MCF 10A (cell line): ENCODE measurements around the gene APOL1. TPM values are rescaled to one million over a fixed set of nuclear protein-coding genes. Genes with fewer than 3 reads are reported as not detected.
"Not testable (repeated sequence)": the region's sequence is repeated elsewhere in the genome, so short reads cannot be mapped to it uniquely, and the experiment has no call there.

Experiments
- BruUV-seq: library from RNA; stranded (reverse); fragments of 400-500 nt; replicated peaks from 2 replicates; lab custom pipeline; 2021; lab: Mats Ljungman, UMichigan
- CTCF ChIA-PET: fragments of 300-600 bp; sonication (Branson Sonifier 250); formaldehyde crosslinking; extraction: SDS; loops from one replicate; lab custom pipeline; 2021; ENCODE audit warnings: antibody characterized with exemption, inconsistent platforms; lab: Yijun Ruan, JAX
- POLR2A ChIA-PET: fragments of 300-600, 350-650 bp; sonication (Branson Sonifier 250); formaldehyde crosslinking; extraction: SDS; loops from one replicate; lab custom pipeline; 2020; ENCODE audit warnings: antibody characterized with exemption, inconsistent platforms; lab: Yijun Ruan, JAX
- DNase-seq: peaks from one replicate; pipeline ENCODE4 v3.0.0-alpha.2; 2018; ENCODE audit not compliant: unreplicated experiment
- H3K27ac Mint-ChIP-seq: one replicate; pipeline ENCODE4 v1.8.0; 2022; ENCODE audit warnings: mild to moderate bottlenecking, low read depth, mixed read lengths; ENCODE audit not compliant: unreplicated experiment
- H3K27me3 Mint-ChIP-seq: one replicate; pipeline ENCODE4 v1.8.0; 2022; ENCODE audit warnings: mixed read lengths; ENCODE audit not compliant: insufficient read depth, unreplicated experiment
- H3K36me3 Mint-ChIP-seq: one replicate; pipeline ENCODE4 v1.8.0; 2022; ENCODE audit warnings: mild to moderate bottlenecking, moderate library complexity, mixed read lengths; ENCODE audit not compliant: insufficient read depth, unreplicated experiment
- H3K4me1 Mint-ChIP-seq: one replicate; pipeline ENCODE4 v1.8.0; 2022; ENCODE audit warnings: mixed read lengths; ENCODE audit not compliant: insufficient read depth, unreplicated experiment
- H3K4me3 Mint-ChIP-seq: one replicate; pipeline ENCODE4 v1.8.0; 2022; ENCODE audit warnings: mild to moderate bottlenecking, moderate library complexity, mixed read lengths; ENCODE audit not compliant: unreplicated experiment
- H3K9me3 Mint-ChIP-seq: one replicate; pipeline ENCODE4 v1.8.0; 2022; ENCODE audit warnings: mixed read lengths; ENCODE audit not compliant: unreplicated experiment
- intact Hi-C: fragments of 100-400 bp; cut with micrococcal nuclease; formaldehyde crosslinking; loops from 2 replicates; pipeline ENCODE4 v1.14.1; 2022
- total RNA-seq: library from RNA; stranded (reverse); gene quantifications from 2 replicates; pipeline ENCODE4 v1.2.3, GENCODE V29; 2022
- TF ChIP-seq, protein P1 (sequence below): fragments of 200-600 bp; IDR thresholded peaks from one replicate; pipeline ENCODE4 v1.8.0; 2022; ENCODE audit warnings: antibody characterized with exemption, mild to moderate bottlenecking; ENCODE audit not compliant: unreplicated experiment

Gene APOL1
- total RNA-seq, 1 experiment from 2014 or later, result 0.14 TPM

DNA sequence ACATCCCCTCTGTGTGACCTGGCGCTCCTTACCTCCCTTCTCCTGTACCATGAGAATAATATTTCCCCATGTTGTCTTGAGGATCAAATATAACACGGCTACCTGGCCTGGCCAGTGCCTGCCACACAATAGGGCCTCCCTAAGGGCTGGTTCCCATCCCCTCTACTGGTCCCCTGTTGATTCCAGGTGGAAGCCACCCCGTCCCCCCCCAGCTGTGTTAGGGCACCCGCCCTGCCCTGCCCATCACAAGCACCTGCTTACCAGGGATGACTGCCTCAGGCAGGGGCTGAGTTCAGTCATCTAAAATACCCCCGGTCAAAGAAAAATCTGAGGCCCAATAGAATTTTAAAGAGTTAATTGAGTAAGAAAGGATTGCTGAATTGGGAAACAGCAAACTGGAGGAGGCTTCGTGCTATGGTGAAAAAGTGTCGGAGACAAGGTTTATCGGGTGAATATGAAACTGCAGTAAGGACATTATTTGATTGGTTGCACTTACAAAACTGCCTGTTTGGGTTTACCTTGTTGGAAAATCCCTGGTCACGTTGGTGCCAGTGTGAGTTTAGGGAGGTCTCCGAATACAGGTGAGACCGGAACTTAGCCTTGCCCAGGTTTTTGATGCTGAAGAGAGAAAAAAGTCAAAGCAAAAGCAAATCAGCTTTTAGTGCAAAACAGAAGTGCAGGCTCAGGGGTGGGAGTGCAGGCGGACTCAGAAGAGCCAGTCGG lies 5.2 kb downstream of the APOL1 start:
- H3K27ac Mint-ChIP-seq, result peak overlapping the region; percentile 7
- ChIA-PET POLR2A (no interaction called here), CTCF (interaction anchor here (0.7 kb wide), 1 partner anchor 43 kb away, joined by 3 read pairs; no protein-coding TSS in a partner anchor)
- H3K4me3 Mint-ChIP-seq, result no peak overlapping the region
- TF ChIP-seq, protein P1, sequence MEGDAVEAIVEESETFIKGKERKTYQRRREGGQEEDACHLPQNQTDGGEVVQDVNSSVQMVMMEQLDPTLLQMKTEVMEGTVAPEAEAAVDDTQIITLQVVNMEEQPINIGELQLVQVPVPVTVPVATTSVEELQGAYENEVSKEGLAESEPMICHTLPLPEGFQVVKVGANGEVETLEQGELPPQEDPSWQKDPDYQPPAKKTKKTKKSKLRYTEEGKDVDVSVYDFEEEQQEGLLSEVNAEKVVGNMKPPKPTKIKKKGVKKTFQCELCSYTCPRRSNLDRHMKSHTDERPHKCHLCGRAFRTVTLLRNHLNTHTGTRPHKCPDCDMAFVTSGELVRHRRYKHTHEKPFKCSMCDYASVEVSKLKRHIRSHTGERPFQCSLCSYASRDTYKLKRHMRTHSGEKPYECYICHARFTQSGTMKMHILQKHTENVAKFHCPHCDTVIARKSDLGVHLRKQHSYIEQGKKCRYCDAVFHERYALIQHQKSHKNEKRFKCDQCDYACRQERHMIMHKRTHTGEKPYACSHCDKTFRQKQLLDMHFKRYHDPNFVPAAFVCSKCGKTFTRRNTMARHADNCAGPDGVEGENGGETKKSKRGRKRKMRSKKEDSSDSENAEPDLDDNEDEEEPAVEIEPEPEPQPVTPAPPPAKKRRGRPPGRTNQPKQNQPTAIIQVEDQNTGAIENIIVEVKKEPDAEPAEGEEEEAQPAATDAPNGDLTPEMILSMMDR, result no peak
- intact Hi-C loops, result no loop called here
- H3K27me3 Mint-ChIP-seq, result no peaks in the 10 kb centered on the region
- no peak for DNase-seq
- no TSS peak for BruUV-seq
- no peaks in the 10 kb centered on the region for H3K9me3 Mint-ChIP-seq
- H3K36me3 Mint-ChIP-seq, result no peaks in the 10 kb centered on the region
- H3K4me1 Mint-ChIP-seq, result peaks cover 5% of the 10 kb centered on the region

DNA sequence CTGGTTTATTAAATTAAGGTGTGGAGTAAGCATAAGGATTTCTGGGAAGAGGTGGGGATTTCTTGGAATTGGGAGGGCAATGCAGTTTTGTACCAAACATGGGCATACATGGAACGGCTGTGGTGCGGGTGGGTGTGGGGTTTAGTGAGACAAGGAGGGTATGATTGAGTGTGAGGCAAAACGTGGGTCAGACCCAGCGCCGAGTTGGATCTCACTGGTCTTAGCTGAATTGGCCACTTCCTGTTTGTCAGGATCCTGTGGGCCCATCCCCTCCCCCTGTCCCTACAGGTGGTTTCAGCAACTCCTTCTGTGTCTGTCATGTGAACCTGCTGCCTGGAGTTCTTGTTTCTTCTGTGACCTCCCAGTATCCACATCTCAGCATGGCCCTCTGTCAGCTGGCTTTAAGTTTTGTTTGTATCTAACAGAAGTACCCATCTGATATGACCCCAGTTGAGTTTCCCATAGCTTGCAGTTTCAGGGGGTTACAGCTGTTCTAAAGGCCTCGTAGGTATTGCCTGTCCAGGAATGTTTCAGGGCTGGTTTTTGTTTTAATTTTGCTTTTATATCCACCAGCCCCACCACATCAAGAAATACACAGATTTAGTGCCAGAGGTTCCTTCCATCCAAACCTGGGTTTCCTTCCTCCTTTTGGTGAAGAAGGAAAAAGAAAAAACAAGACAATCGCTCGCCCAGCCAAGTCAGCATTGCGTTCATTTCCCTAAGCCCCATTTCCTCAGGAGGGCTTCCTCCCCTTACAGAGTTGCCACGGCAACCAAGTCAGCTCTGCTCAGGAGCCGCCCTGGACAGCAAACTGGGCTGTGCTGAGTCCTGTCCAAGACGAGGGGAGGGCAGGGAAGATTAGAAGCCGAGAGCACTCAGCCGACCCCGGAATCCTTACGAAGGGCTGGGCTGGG lies 6.0 kb downstream of the APOL1 start:
- Mint-ChIP-seq H3K9me3 (no peaks in the 10 kb centered on the region), H3K4me1 (peaks cover 14% of the 10 kb centered on the region), H3K27me3 (no peaks in the 10 kb centered on the region), H3K27ac (peak overlapping the region; percentile 7), H3K36me3 (no peaks in the 10 kb centered on the region), H3K4me3 (no peak overlapping the region)
- no TSS peak for BruUV-seq
- DNase-seq, result no peak
- ChIA-PET CTCF (interaction anchor here (1.3 kb wide), 1 partner anchor 42 kb away, joined by 3 read pairs; no protein-coding TSS in a partner anchor), POLR2A (interaction anchor here (1.1 kb wide), 1 partner anchor 10 kb away, joined by 3 read pairs; no protein-coding TSS in a partner anchor)
- intact Hi-C loops, result no loop called here
- TF ChIP-seq, protein P1, result no peak

DNA sequence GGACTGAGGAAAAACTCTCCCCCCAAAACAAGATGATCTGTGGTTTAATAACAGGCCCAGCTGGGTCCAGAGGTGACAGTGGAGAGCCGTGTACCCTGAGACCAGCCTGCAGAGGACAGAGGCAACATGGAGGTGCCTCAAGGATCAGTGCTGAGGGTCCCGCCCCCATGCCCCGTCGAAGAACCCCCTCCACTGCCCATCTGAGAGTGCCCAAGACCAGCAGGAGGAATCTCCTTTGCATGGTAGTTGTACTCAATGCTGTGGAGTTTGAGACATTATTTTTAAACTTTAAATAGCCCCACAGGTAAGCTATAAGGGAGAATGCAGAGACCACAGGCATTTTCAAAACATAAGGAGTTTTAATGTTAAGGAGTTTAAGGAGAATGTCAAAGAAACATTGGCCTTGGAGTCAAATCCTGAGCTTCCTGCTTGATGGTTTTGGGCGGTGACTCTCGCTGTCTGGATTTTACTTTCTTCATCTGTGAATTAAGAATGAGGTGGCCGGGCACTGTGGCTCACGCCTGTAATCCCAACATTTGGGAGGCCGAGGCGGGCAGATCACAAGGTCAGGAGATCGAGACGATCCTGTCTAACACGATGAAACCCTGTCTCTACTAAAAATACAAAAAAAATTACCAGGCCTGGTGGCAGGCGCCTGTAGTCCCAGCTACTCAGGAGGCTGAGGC lies 6.8 kb downstream of the APOL1 start:
- intact Hi-C loops, result no loop called here
- H3K27me3 Mint-ChIP-seq, result no peaks in the 10 kb centered on the region
- H3K4me3 Mint-ChIP-seq, result no peak overlapping the region
- ChIA-PET POLR2A (interaction anchor here (1.1 to 1.9 kb wide), 2 partner anchors 10 to 11 kb away, joined by 3 to 5 read pairs; no protein-coding TSS in a partner anchor), CTCF (interaction anchor here (1.3 kb wide), 1 partner anchor 41 kb away, joined by 3 read pairs; no protein-coding TSS in a partner anchor)
- peaks cover 16% of the 10 kb centered on the region for H3K4me1 Mint-ChIP-seq
- no peaks in the 10 kb centered on the region for H3K36me3 Mint-ChIP-seq
- TF ChIP-seq, protein P1, result no peak
- no peak overlapping the region for H3K27ac Mint-ChIP-seq
- DNase-seq, result no peak
- no peaks in the 10 kb centered on the region for H3K9me3 Mint-ChIP-seq
- BruUV-seq, result no TSS peak

DNA sequence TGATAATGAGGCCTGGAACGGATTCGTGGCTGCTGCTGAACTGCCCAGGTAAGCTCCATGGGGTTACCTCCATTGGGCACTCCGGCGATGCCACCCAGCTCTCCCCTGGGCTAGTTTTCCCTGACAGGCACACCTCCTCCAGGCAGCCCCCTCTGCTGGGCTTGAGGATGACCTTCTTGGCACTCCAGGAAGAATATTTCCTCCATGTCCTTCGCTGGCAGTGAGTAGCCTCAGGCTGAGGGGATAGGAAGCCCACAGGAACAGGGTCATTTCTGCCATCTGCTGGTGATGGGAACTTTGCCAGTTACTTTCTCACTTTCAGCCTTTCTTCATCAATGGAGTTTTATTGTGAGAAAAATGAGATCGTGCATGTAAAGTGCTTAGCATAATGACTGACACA lies 8.7 kb downstream of the APOL1 start:
- H3K27ac Mint-ChIP-seq, H3K4me3 Mint-ChIP-seq, H3K27me3 Mint-ChIP-seq, H3K9me3 Mint-ChIP-seq, H3K36me3 Mint-ChIP-seq, intact Hi-C loops, BruUV-seq, DNase-seq, CTCF ChIA-PET: not testable (repeated sequence)
- H3K4me1 Mint-ChIP-seq, result peaks cover 16% of the 10 kb centered on the region
- POLR2A ChIA-PET, result interaction anchor here (1.9 kb wide), 1 partner anchor 8 kb away, joined by 5 read pairs; no protein-coding TSS in a partner anchor

DNA sequence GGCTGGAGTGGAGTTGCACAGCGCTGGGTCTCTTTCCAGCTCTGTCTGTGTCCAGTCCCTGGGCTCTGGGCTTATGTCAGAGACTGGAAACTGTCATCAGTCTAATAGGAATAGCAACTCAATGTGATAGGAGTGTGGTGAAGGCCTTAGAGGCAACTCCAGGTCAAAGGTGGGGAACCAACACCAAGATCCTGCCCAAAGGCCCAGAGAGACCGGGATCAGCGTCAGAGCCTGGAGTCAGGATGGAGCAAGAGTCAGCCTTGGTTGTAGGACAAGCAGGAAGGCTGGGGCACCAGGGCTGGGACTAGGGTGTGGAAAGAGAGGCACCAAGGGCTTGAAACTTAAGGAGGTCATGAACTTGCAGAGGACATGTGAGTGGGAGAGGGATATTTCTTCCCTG lies 9.4 kb downstream of the APOL1 start:
- H3K27me3 Mint-ChIP-seq, DNase-seq, intact Hi-C loops, POLR2A ChIA-PET, H3K27ac Mint-ChIP-seq, BruUV-seq, H3K4me3 Mint-ChIP-seq, H3K9me3 Mint-ChIP-seq, H3K36me3 Mint-ChIP-seq: not testable (repeated sequence)
- CTCF ChIA-PET, result interaction anchor here (0.6 kb wide), 1 partner anchor 44 kb away, joined by 4 read pairs; no protein-coding TSS in a partner anchor
- peaks cover 16% of the 10 kb centered on the region for H3K4me1 Mint-ChIP-seq

DNA sequence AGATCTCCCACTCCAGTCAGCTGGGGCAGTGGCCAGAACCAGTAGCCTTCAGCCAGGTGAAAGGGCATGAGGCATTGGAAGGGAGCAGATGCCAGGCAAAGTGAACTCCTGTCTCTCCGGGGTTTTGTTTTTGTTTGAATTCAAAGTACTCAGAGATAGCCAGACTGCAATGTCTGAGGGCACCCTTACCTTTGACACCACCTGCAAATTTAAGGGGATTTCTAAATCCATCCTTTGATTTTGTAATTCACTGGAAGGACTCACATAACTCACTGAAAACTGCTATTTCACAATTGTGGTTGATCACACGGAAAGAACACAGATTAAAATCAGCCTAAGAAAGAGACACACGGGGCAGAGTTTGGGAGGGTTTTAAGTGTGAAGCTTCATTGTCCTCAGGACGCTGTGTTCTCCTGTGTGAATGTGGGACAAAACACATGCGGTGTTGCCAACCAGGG lies 10.3 kb downstream of the APOL1 start:
- H3K27me3 Mint-ChIP-seq, intact Hi-C loops, BruUV-seq, POLR2A ChIA-PET, CTCF ChIA-PET, H3K4me3 Mint-ChIP-seq, H3K9me3 Mint-ChIP-seq, H3K36me3 Mint-ChIP-seq: not testable (repeated sequence)
- peaks cover 16% of the 10 kb centered on the region for H3K4me1 Mint-ChIP-seq
- peak overlapping the region; percentile 81 for H3K27ac Mint-ChIP-seq
- DNase-seq, result peak; percentile 39
